GM12874 (cell line): ENCODE data around the gene NNAT.

ENCODE experiments used
- TF ChIP-seq, protein P1 (sequence below): IDR thresholded peaks from 2 replicates; pipeline ENCODE4 v1.5.1; 2011; ENCODE audit warnings: low read depth, mild to moderate bottlenecking, control low read depth, low read length, moderate library complexity; ENCODE audit not compliant: insufficient read depth

NNAT gene

DNA sequence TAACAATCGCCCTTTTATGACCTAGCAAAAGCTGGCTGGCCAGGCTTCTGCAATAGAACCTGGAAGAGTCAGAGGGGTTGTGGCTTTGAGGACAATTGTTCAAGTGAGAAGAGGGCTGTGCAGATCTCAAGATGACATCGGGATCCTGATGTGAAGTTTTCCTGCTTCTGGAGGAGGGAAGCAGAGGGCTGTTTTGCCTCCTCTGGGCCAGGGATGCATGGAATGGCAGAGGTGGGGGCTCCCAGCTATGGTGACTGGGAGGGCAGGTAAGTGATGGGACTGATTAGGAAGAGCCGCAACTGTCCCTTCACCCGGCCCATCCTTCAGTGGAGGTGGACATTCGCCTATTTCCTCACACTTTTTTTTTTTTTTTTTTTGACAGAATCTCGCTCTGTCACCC is 50.0 kb downstream of the NNAT start:
- TF ChIP-seq, protein P1, sequence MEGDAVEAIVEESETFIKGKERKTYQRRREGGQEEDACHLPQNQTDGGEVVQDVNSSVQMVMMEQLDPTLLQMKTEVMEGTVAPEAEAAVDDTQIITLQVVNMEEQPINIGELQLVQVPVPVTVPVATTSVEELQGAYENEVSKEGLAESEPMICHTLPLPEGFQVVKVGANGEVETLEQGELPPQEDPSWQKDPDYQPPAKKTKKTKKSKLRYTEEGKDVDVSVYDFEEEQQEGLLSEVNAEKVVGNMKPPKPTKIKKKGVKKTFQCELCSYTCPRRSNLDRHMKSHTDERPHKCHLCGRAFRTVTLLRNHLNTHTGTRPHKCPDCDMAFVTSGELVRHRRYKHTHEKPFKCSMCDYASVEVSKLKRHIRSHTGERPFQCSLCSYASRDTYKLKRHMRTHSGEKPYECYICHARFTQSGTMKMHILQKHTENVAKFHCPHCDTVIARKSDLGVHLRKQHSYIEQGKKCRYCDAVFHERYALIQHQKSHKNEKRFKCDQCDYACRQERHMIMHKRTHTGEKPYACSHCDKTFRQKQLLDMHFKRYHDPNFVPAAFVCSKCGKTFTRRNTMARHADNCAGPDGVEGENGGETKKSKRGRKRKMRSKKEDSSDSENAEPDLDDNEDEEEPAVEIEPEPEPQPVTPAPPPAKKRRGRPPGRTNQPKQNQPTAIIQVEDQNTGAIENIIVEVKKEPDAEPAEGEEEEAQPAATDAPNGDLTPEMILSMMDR: no peak
